ENCODE results near the gene TMEM255A.
A peak's percentile ranks its signal among the peaks of the same experiment; 100 is the strongest.

- TF ChIP-seq CTCF (conservative IDR thresholded peaks at IDR 0.05; ENCODE audit: low read length) (0 out of 2 replicates have a peak, but pooled peaks have one; percentile 5), EZH2phosphoT487 (IDR thresholded peaks at IDR 0.05; ENCODE audit: borderline replicate concordance, low read depth, low read length) (no peak)
These were observed 1.2 kb downstream of the TMEM255A start for GRCh38 chrX:120309873-120310705.

Data from OCI-LY7 (cell line).